ENCODE results near the gene SYNE1.
A peak's percentile ranks its signal among the peaks of the same experiment; 100 is the strongest.
"Not testable (repeated sequence)": the region's sequence is repeated elsewhere in the genome, so short reads cannot be mapped to it uniquely, and the experiment has no call there.

SYNE1 gene

DNA sequence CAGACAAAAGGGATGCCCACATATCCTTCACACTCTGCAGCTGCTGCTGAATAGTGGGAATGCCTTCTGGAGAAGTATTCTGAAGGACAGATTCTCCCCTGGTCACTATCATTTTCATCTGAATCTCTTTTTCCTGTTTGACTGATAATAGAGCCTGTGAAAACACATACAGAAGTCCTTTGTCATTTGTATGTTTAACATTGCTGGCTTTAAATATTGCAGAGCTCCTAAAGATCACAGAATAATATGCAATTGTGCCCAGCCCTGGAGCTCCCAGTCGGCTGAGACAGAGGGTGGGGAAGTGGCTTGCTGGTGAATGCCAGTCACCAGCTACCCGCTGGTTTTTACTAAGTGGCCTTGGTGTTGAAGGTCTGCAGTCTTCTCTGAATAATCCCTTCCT lies 272.3 kb downstream of the SYNE1 start:
- DNase-seq, result no peak

DNA sequence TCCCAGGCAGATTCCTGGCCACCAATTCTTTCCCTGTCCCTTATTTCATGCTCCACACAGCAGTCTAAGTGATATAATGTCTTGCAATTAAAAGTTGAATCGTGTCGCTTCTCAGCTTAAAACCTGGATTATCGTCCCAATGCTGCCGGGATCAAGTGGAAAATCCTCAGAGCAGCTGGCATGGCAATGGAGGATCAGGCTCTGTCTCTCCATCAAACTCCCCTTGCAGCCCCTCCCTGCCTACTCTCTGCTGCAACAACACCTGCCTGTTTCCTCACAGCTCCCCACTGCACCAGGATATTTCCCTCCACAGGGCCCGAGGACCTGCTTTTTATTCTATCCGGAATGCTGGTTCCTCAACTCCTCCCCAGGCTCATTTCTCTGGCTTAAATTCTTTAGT lies 277.1 kb downstream of the SYNE1 start:
- no peak for DNase-seq

DNA sequence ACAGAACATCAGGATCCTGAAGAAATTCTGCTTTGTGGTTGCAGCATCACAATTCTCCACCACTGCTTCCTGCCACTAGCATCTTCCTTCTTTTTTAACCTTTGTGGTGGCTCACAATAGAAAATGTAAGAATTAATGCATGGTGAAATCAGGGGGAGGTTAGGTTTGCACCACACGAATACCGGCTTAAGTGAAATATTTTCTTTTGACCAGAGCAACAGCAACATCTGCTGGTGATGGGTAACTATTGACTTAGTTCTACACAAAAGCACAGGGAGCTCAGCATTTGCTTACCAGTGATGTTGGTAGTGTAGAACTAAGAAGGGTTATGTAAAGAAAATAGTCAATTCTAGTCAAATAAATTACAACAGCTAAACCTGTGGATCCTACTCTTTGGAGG lies 280.5 kb downstream of the SYNE1 start:
- DNase-seq, result no peak

DNA sequence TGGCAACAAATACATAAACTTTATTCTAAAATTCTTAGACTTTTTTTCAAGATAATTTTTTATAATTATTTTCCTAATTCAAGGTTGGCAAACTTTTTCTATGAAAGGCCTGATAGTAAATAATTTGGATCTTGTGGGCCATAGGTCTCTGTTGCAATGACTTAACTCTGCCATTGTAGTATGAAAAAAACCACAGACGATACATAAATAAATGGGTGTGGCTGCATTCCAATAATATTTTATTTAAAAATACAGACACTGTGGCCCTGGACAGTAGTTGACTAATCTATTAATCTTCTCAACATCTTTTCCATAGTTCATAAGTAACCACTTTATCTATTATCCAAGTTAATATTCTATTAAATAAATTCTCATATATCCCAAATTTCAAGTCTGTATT lies 281.1 kb downstream of the SYNE1 start:
- DNase-seq, result no peak

DNA sequence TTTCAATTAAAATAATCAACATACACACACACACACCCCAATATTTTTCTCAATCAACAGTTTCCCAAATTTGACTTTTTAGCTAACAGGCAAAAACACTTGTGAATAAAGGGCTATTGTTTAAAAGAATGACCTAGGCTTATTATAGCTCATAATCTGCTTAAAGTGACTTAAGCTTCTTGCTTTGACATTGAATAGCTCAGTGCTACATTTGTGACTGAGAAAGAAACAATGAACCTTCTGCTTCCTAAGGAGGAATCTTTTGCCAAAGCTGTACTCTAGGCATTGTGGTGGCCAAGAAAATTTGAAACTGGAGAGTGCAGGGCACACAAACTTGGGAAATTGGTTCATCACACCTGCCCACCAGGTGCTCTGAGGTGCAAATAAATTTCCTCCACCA lies 282.0 kb downstream of the SYNE1 start:
- no peak for DNase-seq

DNA sequence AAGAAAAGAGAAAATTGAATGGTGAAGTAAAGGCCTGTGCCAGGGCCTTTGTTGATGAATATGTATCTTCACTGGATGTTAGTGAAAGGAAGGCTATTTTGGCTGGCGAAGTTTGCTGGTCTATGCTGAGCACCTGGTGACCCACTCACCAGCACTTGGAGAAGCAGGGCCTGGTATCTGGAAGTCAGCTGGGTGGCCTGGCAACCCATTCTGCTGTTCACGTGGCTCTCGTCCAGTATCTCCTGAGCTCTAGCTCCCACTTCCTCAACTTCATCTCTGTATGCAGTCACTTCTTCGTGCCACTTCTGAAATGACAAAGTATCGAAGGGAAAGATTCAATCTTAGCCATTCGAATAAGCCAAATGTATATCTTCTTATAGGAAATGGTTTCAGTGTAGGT lies 283.7 kb downstream of the SYNE1 start:
- no peak for DNase-seq

DNA sequence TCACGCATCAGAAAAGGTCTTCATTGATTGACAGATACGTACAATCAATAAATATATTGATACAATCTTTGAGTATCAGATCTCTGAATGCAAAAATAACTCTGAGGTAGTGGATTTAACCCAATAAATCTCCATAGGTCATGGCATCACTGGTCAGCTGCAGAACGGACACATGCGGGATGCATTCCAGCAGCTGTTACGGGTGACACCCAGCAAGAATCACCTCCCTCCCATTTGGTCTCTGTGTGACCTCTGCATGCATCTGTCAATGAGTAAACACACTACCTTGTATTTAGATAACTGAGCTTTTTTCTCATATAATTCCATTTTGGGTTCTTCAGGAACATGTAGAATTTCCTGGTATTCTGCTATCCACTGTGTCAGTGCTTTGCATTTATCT lies 285.4 kb downstream of the SYNE1 start:
- DNase-seq, result no peak

DNA sequence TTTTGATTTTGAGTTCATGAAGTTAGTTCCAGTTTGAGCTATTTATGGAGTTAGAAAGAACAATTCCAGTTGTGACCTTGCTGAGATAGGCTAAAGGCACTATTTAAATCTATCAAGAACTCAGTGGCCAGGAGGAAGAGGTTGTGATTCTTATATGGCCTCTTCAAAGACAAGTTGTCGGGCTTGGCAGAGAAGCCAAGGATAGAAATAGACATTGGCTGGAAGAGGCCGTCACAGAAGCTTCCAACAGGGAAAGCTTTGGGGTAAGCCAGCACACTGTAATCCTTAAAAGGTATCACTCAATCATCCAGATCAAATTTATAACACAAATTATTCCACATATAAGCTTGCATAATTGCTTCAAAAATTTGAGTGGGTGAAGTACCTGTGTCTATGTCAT lies 286.1 kb downstream of the SYNE1 start:
- no peak for DNase-seq

DNA sequence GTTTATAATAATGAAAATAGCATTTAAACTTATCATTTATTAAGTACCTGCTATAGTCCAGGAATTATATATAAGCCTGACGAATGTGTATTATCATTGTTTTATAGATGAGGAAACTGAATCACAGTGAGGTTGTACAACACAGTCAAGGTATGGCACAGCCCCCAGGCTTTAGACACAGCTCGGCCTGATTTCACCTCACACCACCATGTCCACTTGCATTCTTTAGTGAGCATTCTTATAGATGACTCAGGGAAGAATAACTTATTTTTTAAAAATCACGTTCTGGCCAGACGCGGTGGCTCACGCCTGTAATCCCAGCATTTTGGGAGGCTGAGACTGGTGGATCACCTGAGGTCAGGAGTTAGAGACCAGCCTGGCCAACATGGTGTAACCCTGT lies 289.0 kb downstream of the SYNE1 start:
- DNase-seq, result no peak

DNA sequence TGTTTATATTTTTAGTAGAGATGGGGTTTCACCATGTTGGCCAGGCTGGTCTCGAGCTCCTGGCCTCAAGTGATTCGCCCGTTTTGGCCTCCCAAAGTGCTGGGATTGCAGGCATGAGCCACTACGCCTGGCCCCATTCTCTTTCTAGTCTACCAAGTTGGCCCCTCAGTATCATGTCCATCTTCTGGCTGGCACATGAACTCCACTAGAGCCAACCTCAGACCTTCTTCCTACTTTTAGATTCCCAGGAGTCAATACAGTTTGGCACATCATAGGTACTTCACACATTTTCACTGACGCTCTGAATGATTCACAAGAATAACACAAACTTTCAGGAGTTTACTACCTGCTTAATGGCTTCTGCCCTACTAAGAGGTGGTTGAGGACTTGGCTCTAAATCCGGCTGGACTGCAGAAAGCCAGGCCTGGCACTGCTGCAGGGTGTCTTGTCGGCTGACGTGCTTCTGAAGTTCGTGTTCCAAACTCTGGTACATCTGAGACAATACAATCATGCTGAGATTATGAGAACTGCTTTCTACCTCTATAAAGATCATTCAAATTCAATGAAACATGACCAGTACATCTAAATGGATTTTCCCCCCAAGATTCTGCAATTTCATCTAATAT lies 293.3 kb downstream of the SYNE1 start:
- DNase-seq, result no peak

DNA sequence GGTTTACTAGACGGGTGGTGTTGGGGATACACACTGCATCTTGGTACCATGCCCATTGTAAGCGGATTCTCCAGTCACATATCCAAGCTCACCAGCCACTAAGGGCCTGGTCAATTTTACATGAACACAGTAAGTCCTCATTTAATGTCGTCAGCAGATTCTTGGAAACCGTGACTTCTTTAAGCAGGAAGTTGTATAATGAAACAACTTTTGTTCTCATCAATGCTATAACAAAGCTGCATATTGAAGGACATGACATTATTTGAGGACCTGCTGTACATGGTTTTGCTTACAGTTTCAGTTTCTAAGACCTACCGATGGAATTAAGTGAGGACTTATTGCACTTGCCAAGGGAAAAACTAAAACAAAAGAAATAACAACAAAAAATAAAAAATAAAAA lies 295.6 kb downstream of the SYNE1 start:
- DNase-seq, result no peak

DNA sequence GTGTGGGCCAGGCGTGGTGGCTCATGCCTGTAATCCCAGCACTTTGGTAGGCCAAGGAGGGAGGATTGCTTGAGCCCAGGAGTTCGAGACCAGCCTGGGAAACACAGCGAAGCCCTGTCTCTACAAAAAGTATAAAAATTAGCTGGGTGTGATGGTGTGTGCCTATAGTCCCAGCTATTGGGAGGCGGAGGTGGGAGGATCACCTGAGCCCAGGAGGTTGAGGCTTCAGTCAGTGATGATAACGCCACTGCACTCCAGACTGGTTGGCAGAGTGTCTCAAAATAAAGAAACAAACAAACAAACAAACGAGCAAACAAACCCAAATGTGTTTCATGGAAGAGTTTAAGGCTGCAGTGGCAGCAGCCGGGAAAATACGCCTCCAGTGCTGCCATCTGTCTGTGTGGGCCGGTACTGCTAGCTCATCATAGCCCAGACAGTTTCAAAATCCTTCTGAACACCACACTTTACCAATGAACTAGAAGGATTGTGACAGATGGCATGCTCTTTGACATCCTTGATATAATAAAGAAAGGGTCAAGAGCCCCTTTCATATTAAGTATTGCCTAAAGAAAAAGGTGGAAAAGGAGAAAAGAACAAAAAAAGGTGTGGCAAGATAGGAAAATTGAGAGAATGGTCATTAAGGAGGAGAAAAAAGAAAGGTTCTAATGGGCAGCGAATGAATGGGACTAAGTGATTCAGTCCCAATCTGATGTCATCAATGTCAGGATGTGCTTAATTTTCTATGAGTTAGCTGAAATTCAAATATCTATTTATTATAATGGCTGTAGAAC lies 298.6 kb downstream of the SYNE1 start:
- DNase-seq, result peak; percentile 68 to 70

DNA sequence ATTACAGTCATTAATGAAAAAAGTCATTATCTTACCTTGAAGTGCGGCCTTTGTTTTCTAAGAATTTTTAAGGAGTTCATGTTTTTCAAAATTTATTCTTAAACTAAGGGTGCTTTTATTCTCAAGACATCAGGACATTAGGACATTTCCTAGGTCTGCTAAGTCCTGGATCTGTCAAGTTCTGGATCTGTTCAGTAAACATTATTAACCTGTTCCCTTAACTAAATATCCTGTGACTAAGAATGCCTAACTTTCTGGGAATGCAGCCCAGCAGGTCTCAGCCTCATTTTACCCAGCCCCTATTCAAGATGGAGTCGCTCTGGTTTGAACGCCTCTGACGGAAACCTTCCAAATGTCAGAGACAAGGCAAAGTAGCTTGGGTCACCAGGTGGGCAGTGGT lies 302.6 kb downstream of the SYNE1 start:
- no peak for DNase-seq

DNA sequence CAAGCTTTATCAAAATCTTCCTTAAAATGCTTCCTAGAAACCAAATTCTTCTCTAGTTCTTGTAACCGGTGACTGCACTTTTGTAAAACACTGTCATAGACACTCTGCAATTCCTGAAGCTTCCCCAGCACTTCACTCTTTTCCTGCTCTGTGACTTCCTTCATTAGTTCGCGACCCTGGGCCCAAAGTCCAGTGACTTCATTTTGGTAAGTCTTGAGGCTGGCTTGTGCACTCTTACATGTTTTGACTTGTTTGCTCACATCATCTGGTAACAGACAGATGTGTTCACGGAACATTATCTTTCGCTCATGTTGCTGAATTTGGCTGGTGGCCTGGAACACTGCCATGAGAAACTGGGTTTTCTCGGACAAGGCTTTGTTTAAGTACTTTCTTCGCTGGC lies 306.2 kb downstream of the SYNE1 start:
- DNase-seq, result no peak

DNA sequence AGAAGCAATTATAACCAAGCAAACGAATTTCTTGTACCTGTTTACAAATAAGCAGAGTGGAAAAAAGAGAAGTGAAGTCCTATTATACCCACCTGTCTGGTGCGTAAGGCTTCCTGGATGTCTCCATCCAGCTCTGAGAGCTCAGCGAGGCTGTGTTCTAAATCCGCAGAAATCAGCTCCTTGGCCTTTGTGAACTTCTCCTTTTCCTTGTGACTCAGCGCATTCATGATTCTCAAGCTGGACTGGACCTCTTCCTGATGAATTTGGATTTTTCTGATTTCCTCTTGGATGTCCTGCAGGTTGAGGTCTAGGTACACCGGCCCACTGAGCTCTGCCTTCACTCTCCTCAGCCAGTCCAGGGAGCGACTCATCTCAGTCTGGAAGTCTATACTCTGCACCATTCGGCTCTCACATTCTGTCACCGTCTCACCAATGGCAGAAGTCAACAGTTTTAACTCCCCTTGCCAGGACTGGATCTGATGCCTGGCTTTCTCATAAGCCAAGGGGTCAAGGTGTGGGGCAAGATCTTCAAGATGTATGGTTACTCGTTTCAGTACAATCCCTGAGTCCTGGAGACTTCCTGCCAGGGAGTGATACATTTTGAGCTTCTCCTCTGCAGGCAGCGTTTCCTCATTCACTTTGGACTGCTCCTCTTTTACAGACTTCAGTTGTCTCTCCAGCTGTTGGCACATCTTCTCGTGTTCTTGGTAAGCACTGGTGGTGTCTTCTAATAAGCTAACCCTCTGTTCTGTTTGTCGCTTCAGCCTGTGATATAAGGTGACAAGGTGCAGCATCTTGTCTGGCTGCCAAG lies 307.3 kb downstream of the SYNE1 start:
- DNase-seq, result no peak

DNA sequence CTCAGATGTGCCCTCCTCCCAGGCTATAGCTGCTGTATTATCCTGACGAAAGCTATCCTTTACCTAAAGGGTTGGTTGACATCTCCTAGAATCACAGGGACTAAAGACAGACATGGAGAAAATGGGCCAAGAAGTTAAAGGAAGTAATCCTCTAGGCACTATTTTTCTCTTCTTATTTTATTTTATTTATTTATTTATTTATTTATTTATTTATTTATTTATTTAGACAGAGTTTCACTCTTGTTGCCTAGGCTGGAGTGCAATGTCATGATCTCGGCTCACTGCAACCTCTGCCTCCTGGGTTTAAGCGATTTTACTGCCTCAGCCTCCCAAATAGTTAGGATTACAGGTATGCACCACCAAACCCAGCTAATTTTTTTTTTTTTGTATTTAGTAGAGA lies 309.0 kb downstream of the SYNE1 start:
- DNase-seq, result not testable (repeated sequence)

DNA sequence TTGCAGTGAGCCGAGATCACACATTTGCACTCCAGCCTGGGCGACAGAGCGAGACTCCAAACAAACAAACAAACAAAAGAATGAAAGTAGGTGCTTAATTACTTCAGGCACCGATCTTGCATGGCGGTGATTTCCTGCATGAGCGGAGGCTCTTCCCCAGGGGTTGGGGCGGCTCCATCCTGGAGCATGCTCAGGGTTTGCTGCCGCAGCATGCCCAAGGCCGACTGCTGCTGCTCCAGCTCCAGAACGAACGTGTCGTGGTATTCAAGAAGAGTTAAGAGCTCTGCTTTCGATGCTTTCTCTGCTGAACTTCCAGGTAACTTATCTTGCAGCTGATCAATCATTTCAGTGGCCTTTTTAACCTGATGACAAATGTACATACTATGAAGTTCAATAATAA lies 313.8 kb downstream of the SYNE1 start:
- no peak for DNase-seq

DNA sequence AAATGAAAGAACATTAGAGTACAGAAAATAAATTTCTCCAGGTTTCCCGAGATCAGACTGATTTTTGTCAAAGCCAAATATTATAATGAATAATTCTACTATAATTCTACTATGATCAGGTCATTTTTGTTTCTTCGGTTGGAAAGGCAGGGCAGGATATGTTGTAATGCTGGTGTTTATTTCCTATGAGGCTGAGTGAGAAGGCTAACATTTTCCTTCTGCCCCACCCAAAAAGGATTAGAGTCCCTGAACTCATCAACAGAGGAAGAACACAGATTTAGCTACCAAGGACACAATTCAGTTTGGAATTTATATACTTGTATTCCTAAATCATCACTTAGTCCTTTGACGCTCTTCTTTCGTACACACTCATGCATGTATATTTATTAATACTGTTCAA lies 318.9 kb downstream of the SYNE1 start:
- DNase-seq, result no peak

DNA sequence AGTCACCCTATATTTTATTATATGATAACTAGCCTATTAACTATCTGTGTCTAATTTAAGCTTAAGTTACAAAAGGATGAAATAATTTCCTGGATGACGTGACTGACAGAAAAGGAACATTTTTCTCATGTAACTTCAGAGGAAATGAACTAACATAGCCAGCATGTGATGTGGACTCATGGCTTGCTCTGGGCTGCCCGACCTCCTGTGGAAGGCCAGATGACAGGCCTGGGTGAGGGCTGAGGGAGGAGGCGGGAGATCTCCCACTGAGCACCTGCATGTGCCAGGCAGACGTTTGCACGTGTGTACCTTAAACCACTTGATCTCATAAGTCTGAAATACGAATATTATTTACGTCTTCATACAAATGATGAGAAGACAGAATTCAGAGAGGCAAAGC lies 321.1 kb downstream of the SYNE1 start:
- DNase-seq, result no peak

DNA sequence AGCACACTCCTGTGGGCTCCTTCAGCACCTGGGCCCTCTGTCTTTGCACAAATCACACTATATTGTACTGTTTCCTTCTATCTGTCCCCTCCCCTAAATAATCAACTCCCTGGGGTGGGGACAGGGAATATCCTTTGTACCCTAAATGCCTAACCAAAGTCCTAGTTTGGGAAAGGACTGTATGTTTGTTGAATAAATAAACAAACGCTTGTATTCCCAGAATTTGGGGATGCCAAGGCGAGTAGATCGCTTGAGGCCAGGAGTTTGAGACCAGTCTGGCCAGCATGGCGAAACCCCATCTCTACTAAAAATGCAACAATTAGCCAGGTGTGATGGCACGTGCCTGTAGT lies 322.7 kb downstream of the SYNE1 start:
- no peak for DNase-seq

DNA sequence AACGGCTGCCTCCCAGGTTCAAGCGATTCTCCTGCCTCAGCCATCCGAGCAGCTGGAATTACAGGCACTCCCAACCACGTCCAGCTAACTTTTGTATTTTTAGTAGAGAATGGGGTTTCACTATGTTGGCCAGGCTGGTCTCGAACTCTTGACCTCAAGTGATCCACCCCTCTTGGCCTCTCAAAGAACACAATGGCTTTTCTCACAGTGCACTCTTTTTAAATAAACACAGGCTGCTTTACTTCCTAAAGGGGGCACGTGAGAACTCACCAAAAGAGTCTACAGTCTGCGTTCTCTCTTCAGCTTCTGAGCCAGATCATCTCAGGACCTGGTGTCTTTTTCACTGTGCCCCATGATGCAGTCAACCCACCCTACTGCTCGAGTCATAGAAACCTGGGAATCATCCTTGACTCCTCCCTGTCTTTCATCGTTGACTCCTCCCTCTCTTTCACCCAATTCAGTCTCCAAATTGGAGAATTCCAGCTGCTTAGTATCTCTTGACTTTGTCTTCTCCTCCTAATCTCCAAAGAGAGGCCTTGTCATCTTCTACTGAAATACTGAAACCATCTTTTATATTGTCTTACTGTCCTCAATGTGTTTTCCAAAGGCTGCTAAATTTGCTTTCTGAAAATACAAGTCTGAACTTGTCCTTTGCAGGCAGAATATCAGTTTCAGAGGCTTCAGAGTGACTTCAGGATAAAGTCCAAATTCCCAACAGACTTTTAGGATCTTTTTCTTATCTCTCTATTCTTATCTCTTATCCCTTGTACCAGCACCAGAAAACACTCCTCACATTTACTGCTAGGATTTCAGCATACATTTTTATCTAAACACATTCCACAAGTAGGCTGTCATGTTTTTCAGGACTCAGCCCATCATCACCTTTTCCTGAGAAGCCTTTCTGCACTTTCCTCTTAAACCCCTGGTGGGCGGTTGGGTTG lies 323.4 kb downstream of the SYNE1 start:
- no peak for DNase-seq

DNA sequence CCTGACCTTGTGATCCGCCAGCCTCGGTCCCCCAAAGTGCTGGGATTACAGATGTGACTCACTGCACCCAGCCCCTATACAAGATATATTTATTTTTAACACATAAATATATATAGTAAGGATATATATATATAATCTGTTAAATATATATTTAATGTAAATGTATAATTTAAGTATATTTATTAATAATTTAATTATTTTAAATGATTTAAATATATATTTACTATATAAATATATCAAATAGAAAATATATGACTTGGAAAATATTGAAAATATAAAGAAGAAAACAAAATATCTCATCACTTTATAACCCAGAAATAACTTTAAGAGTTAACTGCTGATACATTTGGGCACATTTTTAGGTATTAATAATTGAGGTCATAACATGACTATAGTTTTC lies 324.7 kb downstream of the SYNE1 start:
- no peak for DNase-seq

DNA sequence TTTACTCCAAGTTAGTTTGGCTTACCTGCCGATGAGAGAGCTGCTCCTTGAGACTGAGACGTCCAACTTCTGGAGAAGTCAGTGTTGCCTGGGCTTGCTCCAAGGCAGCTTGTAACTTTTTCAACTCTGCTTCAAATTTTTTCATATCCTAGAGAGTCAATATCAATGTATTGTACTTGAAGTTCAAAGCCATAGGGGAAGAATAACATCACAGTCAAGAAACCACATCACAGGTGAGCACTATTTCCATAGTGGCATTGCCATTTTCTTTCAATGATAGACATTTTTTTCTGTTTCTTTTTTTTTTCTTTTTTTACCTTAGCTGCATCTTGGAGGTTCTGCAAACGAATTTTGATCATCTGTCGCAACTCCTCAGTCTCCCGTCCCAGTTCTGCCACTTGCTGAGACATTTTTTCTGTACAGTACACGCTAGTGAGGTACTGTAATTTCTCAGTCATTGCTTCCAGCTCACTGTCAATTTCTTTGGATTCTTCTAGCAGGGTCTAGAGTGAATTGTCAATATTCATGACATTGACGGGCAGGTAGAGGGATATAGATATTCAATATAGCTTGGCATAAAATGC lies 326.7 kb downstream of the SYNE1 start:
- DNase-seq, result no peak

All from stimulated activated CD4-positive, alpha-beta T cell treated with anti-CD3 and anti-CD28 coated beads, Interleukin-2, amount 100 ng/mL, for 24 hours (primary cell).